HG02571 (cell line): Measurements from ENCODE around the gene UMODL1.
"Not testable (repeated sequence)": the region's sequence is repeated elsewhere in the genome, so short reads cannot be mapped to it uniquely, and the experiment has no call there.

Experiments
- ATAC-seq: cut with Tn5 transposase; IDR thresholded peaks from one replicate; pipeline ENCODE4 v1.9.1; 2021; ENCODE audit warnings: mild to moderate bottlenecking, moderate library complexity; ENCODE audit not compliant: unreplicated experiment

The UMODL1 gene

DNA sequence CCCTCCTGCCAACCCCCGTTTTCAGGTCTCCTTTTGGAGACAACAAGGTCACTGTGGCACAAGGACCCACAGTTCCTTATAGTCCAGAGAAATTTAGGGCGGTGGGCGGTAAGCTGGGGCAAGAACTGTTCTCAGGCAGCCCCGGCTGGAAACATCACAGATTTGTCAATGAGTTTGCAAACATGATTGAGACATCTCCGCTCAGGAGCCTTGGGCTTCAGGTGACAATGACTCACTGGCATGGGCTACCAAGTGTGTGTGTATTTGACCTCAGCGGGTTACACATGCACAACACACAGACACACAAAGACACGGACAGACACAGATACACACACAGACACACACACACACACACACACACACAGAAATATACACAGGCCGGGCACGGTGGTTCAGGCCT lies 89.6 kb downstream of the UMODL1 start:
- no peak for ATAC-seq

GRCh38 chr21:42161401-42161955 lies 90.4 kb downstream of the UMODL1 start:
- ATAC-seq: no peak

- no peak for ATAC-seq
Measured at GRCh38 chr21:42161956-42162681, 91.0 kb downstream of the UMODL1 start.

GRCh38 chr21:42162831-42163510 lies 91.9 kb downstream of the UMODL1 start:
- no peak for ATAC-seq

- no peak for ATAC-seq
Measured at GRCh38 chr21:42163511-42163863, 92.4 kb downstream of the UMODL1 start.

- no peak for ATAC-seq
Measured at GRCh38 chr21:42164064-42164789, 93.1 kb downstream of the UMODL1 start.

GRCh38 chr21:42164818-42165217 lies 93.7 kb downstream of the UMODL1 start:
- no peak for ATAC-seq

DNA sequence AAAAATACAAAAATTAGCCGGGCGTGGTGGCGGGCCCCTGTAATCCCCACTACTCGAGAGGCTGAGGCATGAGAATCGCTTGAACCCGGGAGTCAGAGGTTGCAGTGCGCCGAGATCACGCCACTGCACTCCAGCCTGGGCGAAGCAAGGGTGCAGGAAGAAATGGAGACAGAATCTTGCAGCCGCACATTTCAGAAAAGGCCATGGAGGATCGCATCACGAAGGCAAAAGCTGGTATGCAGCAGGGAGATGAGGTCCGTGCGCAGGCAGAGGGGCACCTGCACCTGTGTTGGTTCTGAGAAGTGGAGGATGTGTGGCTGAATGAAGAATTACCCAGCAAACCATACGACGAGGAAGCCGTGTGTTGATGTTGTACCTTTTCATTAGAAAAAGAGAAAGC lies 94.8 kb downstream of the UMODL1 start:
- no peak for ATAC-seq

GRCh38 chr21:42169758-42170157 lies 98.6 kb downstream of the UMODL1 start:
- ATAC-seq: no peak

- ATAC-seq: no peak
Measured at GRCh38 chr21:42171091-42172053, 100.3 kb downstream of the UMODL1 start.

GRCh38 chr21:42172596-42173483 lies 101.7 kb downstream of the UMODL1 start:
- no peak for ATAC-seq

GRCh38 chr21:42174173-42174572 lies 103.1 kb downstream of the UMODL1 start:
- ATAC-seq: no peak

GRCh38 chr21:42175110-42175710 lies 104.1 kb downstream of the UMODL1 start:
- no peak for ATAC-seq

DNA sequence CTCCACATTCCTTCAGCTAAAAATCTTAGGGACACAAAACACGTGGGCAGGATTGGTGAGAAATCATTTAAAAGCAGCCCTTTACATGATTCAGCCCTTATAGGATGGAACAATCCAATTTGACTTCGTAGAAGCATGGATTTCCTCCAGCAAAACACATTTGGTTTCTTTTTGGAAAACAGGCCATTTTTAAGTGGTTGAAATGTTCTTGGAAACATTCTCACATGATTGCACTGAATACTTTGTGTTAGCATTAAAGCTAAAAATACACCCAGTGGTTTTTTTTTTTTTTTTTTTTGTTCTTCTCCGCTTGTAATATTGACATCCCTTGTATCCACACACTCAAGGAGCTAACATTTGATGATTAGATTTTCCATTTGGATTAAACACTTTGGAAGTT lies 105.7 kb downstream of the UMODL1 start:
- ATAC-seq: no peak

GRCh38 chr21:42179316-42179715 lies 108.2 kb downstream of the UMODL1 start:
- ATAC-seq: no peak

- not testable (repeated sequence) for ATAC-seq
Measured at GRCh38 chr21:42180001-42180400, 108.9 kb downstream of the UMODL1 start.

GRCh38 chr21:42182713-42183371 lies 111.7 kb downstream of the UMODL1 start:
- ATAC-seq: no peak

DNA sequence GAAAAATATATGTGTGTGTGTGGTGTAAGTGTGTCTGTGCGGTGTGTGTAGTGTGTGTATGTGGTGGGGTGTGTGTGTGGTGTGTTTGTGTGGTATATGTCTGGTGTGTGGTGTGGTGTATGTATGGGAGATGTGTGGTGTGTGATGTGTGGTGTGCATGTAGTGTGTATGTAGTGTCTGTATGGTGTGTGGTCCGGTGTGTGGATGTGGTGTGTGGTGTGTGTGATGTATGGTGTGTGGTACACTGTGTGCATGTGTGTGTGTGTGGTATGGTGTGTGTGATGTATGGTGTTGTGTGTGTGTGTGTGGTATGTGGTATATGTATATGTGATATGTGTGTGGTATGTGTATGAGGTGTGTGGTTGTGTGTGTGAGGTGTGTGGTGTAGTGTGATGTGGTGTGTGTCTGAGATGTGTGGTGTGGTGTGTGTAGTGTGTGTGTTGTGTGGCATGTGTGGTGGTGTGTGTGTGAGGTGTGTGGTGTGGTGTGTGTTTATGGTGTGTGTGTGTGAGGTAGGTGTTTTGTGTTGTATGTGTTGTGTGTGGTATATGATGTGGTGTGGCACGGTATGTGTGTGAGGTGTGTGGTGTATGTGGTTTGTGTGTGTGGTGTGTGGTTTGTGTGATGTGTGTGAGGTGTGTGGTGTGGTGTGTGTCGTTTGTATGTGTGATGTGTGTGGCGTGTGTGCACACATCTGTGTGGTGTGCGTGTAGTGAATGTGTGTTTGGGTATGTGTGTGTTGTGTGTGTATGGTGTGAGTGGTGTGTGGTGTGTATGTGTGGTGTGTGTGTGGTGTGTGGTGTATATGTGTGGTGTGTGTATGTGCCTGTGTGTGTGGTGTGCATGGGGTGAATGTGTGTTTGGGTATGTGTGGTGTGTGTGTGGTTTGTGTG lies 112.5 kb downstream of the UMODL1 start:
- ATAC-seq: no peak
